HG03175 (cell line): ENCODE results near the gene FAM78A.

ENCODE experiments used
- ATAC-seq: cut with Tn5 transposase; IDR thresholded peaks from one replicate; pipeline ENCODE4 v1.9.1; 2021; ENCODE audit warnings: mild to moderate bottlenecking, moderate library complexity; ENCODE audit not compliant: unreplicated experiment

The FAM78A gene

GRCh38 chr9:131240047-131240921 is 36.0 kb downstream of the FAM78A start:
- ATAC-seq, result no peak

GRCh38 chr9:131239161-131239975 is 36.9 kb downstream of the FAM78A start:
- ATAC-seq, result no peak

- peak; percentile 25 for ATAC-seq
Measured at GRCh38 chr9:131238402-131239021, 37.8 kb downstream of the FAM78A start.

- peak; percentile 86 for ATAC-seq
Measured at GRCh38 chr9:131237931-131238401, 38.3 kb downstream of the FAM78A start.

- ATAC-seq, result no peak
Measured at GRCh38 chr9:131237291-131237690, 39.0 kb downstream of the FAM78A start.

GRCh38 chr9:131236761-131237160 is 39.5 kb downstream of the FAM78A start:
- no peak for ATAC-seq

- ATAC-seq, result no peak
Measured at GRCh38 chr9:131236161-131236560, 40.1 kb downstream of the FAM78A start.

- ATAC-seq, result no peak
Measured at GRCh38 chr9:131235480-131235851, 40.8 kb downstream of the FAM78A start.

GRCh38 chr9:131234799-131235479 is 41.4 kb downstream of the FAM78A start:
- ATAC-seq, result no peak

- no peak for ATAC-seq
Measured at GRCh38 chr9:131233995-131234394, 42.3 kb downstream of the FAM78A start.

GRCh38 chr9:131233556-131233955 is 42.8 kb downstream of the FAM78A start:
- ATAC-seq, result no peak

- ATAC-seq, result no peak
Measured at GRCh38 chr9:131228988-131229387, 47.3 kb downstream of the FAM78A start.

- no peak for ATAC-seq
Measured at GRCh38 chr9:131227959-131228460, 48.3 kb downstream of the FAM78A start.

- no peak for ATAC-seq
Measured at GRCh38 chr9:131227112-131227958, 49.0 kb downstream of the FAM78A start.

GRCh38 chr9:131226226-131226625 is 50.1 kb downstream of the FAM78A start:
- no peak for ATAC-seq

- no peak for ATAC-seq
Measured at GRCh38 chr9:131222460-131222859, 53.9 kb downstream of the FAM78A start.

GRCh38 chr9:131220485-131220884 is 55.8 kb downstream of the FAM78A start:
- ATAC-seq, result no peak

GRCh38 chr9:131218370-131218769 is 57.9 kb downstream of the FAM78A start:
- no peak for ATAC-seq

GRCh38 chr9:131217331-131218031 is 58.8 kb downstream of the FAM78A start:
- no peak for ATAC-seq
